ENCODE data around the gene NME9. TPM values are rescaled to one million over a fixed set of nuclear protein-coding genes. Genes with fewer than 3 reads are reported as not detected.

The NME9 gene
- total RNA-seq, 1 experiment from 2014 or later, result not detected

GRCh38 chr3:138355071-138355470, 25.4 kb upstream of the NME9 start:
- Mint-ChIP-seq H3K4me1 (ENCODE audit: low read depth, unreplicated experiment) (no peaks in the 10 kb centered on the region), H3K9me3 (ENCODE audit: unreplicated experiment) (no peaks in the 10 kb centered on the region), H3K4me3 (ENCODE audit: unreplicated experiment) (no peak overlapping the region), H3K27me3 (ENCODE audit: insufficient read depth, unreplicated experiment) (no peaks in the 10 kb centered on the region), H3K27ac (ENCODE audit: unreplicated experiment) (no peak overlapping the region), H3K36me3 (ENCODE audit: insufficient read depth, unreplicated experiment) (no peaks in the 10 kb centered on the region)
- Histone ChIP-seq H3K4me3 (ENCODE audit: low read depth, low read length) (no peak overlapping the region), H3K9me3 (no peaks in the 10 kb centered on the region), H3K36me3 (ENCODE audit: control insufficient read depth, insufficient read depth, low read length) (no peaks in the 10 kb centered on the region), H3K4me1 (no peaks in the 10 kb centered on the region), H3K27me3 (replicated peaks; ENCODE audit: control insufficient read depth, insufficient read depth, low read length) (no peaks in the 10 kb centered on the region)
- BruUV-seq (replicated peaks), result no TSS peak
- ChIA-PET CTCF (no interaction called here), POLR2A (no interaction called here)
- intact Hi-C loops (cut with micrococcal nuclease; ENCODE audit: unreplicated experiment), result no loop called here
- no peak for DNase-seq
- TF ChIP-seq, protein P1, sequence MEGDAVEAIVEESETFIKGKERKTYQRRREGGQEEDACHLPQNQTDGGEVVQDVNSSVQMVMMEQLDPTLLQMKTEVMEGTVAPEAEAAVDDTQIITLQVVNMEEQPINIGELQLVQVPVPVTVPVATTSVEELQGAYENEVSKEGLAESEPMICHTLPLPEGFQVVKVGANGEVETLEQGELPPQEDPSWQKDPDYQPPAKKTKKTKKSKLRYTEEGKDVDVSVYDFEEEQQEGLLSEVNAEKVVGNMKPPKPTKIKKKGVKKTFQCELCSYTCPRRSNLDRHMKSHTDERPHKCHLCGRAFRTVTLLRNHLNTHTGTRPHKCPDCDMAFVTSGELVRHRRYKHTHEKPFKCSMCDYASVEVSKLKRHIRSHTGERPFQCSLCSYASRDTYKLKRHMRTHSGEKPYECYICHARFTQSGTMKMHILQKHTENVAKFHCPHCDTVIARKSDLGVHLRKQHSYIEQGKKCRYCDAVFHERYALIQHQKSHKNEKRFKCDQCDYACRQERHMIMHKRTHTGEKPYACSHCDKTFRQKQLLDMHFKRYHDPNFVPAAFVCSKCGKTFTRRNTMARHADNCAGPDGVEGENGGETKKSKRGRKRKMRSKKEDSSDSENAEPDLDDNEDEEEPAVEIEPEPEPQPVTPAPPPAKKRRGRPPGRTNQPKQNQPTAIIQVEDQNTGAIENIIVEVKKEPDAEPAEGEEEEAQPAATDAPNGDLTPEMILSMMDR (IDR thresholded peaks at IDR 0.05; ENCODE audit: insufficient read depth in 1 of 2, low read depth in 1 of 2, low read length in 1 of 2, severe bottlenecking in 1 of 2, unreplicated experiment in 1 of 2), result no peak

- Histone ChIP-seq H3K27me3 (replicated peaks; ENCODE audit: control insufficient read depth, insufficient read depth, low read length) (no peaks in the 10 kb centered on the region), H3K9me3 (no peaks in the 10 kb centered on the region), H3K4me1 (no peaks in the 10 kb centered on the region), H3K36me3 (ENCODE audit: control insufficient read depth, insufficient read depth, low read length) (no peaks in the 10 kb centered on the region), H3K4me3 (ENCODE audit: low read depth, low read length) (no peak overlapping the region)
- BruUV-seq (replicated peaks), result no TSS peak
- Mint-ChIP-seq H3K9me3 (ENCODE audit: unreplicated experiment) (no peaks in the 10 kb centered on the region), H3K27me3 (ENCODE audit: insufficient read depth, unreplicated experiment) (no peaks in the 10 kb centered on the region), H3K4me3 (ENCODE audit: unreplicated experiment) (no peak overlapping the region), H3K4me1 (ENCODE audit: low read depth, unreplicated experiment) (no peaks in the 10 kb centered on the region), H3K27ac (ENCODE audit: unreplicated experiment) (no peak overlapping the region), H3K36me3 (ENCODE audit: insufficient read depth, unreplicated experiment) (no peaks in the 10 kb centered on the region)
- TF ChIP-seq, protein P1 (IDR thresholded peaks at IDR 0.05; ENCODE audit: insufficient read depth in 1 of 2, low read depth in 1 of 2, low read length in 1 of 2, severe bottlenecking in 1 of 2, unreplicated experiment in 1 of 2), result no peak
- CTCF ChIA-PET, result no interaction called here
- no peak for DNase-seq
- intact Hi-C loops (cut with micrococcal nuclease; ENCODE audit: unreplicated experiment), result no loop called here
- POLR2A ChIA-PET, result no interaction called here
Measured at GRCh38 chr3:138354376-138354775, 24.7 kb upstream of the NME9 start.

DNA sequence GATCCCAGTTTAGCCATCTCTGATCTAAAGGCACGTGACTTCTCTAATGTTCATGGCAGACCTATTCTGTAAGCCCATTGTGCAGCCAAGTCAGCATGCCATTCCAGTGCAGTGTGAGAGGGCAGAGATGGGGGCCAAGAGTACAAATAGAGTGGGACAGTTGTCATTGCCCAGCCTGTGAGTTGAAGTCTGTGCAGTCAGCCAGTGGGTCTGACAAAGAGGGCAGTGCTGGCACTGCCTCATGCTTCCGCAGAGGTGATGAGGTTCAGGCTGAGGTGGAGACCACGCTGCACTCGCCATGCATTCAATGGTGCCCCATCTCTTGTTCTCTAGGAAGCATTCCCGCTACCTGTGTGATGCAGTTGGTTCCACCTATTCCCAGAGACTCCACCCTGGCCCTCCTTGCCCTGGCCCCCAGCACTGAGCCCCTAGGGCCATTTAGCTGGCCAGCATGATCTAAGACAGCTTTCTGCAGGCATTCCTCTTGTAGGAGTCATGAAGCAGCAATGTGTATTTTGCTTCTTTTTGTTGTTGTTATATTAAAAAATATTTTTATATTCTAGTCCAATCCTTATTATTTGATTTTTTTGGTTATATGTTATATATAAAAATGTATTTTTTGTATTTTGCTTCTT, 22.4 kb upstream of the NME9 start:
- no peak overlapping the region for H3K4me3 ChIP-seq (ENCODE audit: low read depth, low read length)
- no peaks in the 10 kb centered on the region for H3K9me3 ChIP-seq
- TF ChIP-seq, protein P1 (IDR thresholded peaks at IDR 0.05; ENCODE audit: insufficient read depth in 1 of 2, low read depth in 1 of 2, low read length in 1 of 2, severe bottlenecking in 1 of 2, unreplicated experiment in 1 of 2), result no peak
- no TSS peak for BruUV-seq (replicated peaks)
- no peak overlapping the region for H3K27ac Mint-ChIP-seq (ENCODE audit: unreplicated experiment)
- H3K27me3 Mint-ChIP-seq (ENCODE audit: insufficient read depth, unreplicated experiment), result no peaks in the 10 kb centered on the region
- no peaks in the 10 kb centered on the region for H3K36me3 Mint-ChIP-seq (ENCODE audit: insufficient read depth, unreplicated experiment)
- peaks cover 4% of the 10 kb centered on the region for H3K4me1 Mint-ChIP-seq (ENCODE audit: low read depth, unreplicated experiment)
- intact Hi-C loops (cut with micrococcal nuclease; ENCODE audit: unreplicated experiment), result no loop called here
- ChIA-PET CTCF (no interaction called here), POLR2A (no interaction called here)
- no peak for DNase-seq
- H3K9me3 Mint-ChIP-seq (ENCODE audit: unreplicated experiment), result no peaks in the 10 kb centered on the region
- H3K4me1 ChIP-seq, result no peaks in the 10 kb centered on the region
- no peaks in the 10 kb centered on the region for H3K27me3 ChIP-seq (replicated peaks; ENCODE audit: control insufficient read depth, insufficient read depth, low read length)
- no peaks in the 10 kb centered on the region for H3K36me3 ChIP-seq (ENCODE audit: control insufficient read depth, insufficient read depth, low read length)
- no peak overlapping the region for H3K4me3 Mint-ChIP-seq (ENCODE audit: unreplicated experiment)
